ENCODE measurements around the gene ZNF79. TPM values are rescaled to one million over a fixed set of nuclear protein-coding genes. Genes with fewer than 3 reads are reported as not detected.

The ZNF79 gene
- total and polyA plus RNA-seq, 2 of the 4 experiments (the other 2 are of a cell fraction), result 5.6 to 15.4 TPM

DNA sequence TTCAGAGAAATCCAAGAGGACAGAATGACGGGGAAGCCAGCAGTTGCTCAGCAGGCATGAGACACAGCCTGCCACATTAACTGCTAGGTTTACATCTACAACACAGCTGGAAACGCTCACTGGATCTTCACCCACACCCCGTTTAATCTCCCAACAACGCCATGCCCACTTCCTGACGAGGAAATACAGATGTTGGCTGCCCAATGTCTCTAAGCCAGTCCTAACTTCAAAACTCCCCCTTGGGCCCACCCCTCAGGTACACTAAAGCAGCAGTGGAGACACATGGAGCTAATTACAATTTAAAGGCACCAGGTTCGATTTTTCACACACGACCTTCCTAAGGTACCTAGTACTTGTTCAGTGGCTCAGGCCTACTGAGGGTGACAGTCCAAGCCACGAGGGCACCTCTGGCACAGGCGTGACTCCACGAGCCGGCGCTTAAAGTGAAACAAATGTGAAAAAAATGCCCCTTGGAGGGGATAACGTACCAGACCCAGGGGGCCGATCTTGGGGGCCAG lies 26.1 kb downstream of the ZNF79 start:
- intact Hi-C loops (cut with micrococcal nuclease) (loop anchor here (5.0 kb wide), 1 partner anchor 137 kb away; no protein-coding TSS in a partner anchor), dilution Hi-C loops (cut with HindIII; ENCODE audit: low sequenced_read_pairs, unreplicated experiment) (no loop called here), in situ Hi-C loops (cut with MboI; ENCODE audit: low sequenced_read_pairs) (no loop called here)
- TF ChIP-seq MXI1 (IDR thresholded peaks at IDR 0.05; ENCODE audit: borderline replicate concordance, low read depth, low read length) (peak; percentile 56; the same call in 1 of the 2 replicates), CHD1 (IDR thresholded peaks at IDR 0.05; ENCODE audit: low read depth, low read length) (no peak), POLR2A (IDR thresholded peaks at IDR 0.05; ENCODE audit: low read depth, low read length) (peak; percentile 59; the same call in 1 of the 2 replicates)
- TF ChIP-seq, protein P1, sequence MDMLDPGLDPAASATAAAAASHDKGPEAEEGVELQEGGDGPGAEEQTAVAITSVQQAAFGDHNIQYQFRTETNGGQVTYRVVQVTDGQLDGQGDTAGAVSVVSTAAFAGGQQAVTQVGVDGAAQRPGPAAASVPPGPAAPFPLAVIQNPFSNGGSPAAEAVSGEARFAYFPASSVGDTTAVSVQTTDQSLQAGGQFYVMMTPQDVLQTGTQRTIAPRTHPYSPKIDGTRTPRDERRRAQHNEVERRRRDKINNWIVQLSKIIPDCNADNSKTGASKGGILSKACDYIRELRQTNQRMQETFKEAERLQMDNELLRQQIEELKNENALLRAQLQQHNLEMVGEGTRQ (IDR thresholded peaks at IDR 0.05; ENCODE audit: low read depth, low read length), result no peak
- POLR2A ChIA-PET (ENCODE audit: unreplicated experiment), result no interaction called here
- H2AK5ac ChIP-seq (ENCODE audit: low read depth, low read length), result peak overlapping the region; percentile 98
- H2AK9ac ChIP-seq (replicated peaks; ENCODE audit: low read depth, low read length, poor library complexity), result peak overlapping the region; percentile 100
- peak overlapping the region; percentile 63 for H3K23ac ChIP-seq (ENCODE audit: low read depth, low read length)
- peaks cover 1% of the 10 kb centered on the region for H3K9me3 ChIP-seq (ENCODE audit: control insufficient read depth, insufficient read depth, low read length)
- no peaks in the 10 kb centered on the region for H3K27me3 ChIP-seq (ENCODE audit: control insufficient read depth, insufficient read depth, low read length)
- H2BK5ac ChIP-seq (ENCODE audit: low read depth, low read length, poor library complexity, severe bottlenecking), result peak overlapping the region; percentile 77
- BruUV-seq (replicated peaks), result no TSS peak
- peak overlapping the region in 1 of 2 experiments; percentile 73 for H4K8ac ChIP-seq (ENCODE audit: low read depth in 2 of 2, low read length in 2 of 2)
- H3K4ac ChIP-seq (ENCODE audit: low read depth, low read length), result peak overlapping the region; percentile 96
- peak overlapping the region; percentile 95 for H3K9ac ChIP-seq (ENCODE audit: low read depth, low read length)
- peaks cover 13% of the 10 kb centered on the region for H3K4me1 ChIP-seq (ENCODE audit: control insufficient read depth, insufficient read depth, low read length)
- H2BK120ac ChIP-seq (ENCODE audit: low read depth, low read length), result no peak overlapping the region
- H3K4me3 ChIP-seq (ENCODE audit: insufficient read depth, low read depth, low read length), result peak overlapping the region; percentile 83
- DNase-seq (peak; percentile 53), ATAC-seq (ENCODE audit: low read depth) (peak; percentile 0)
- peak overlapping the region; percentile 97 for H3K4me2 ChIP-seq (ENCODE audit: low read depth, low read length)
- H4K91ac ChIP-seq (ENCODE audit: insufficient read depth, low read depth, low read length), result peak overlapping the region; percentile 87
- no peak overlapping the region for H4K5ac ChIP-seq (ENCODE audit: low read depth, low read length)
- H3K27ac ChIP-seq (ENCODE audit: insufficient read depth, low read length), result peak overlapping the region; percentile 91
- peaks cover 21% of the 10 kb centered on the region for H3K9me1 ChIP-seq (ENCODE audit: insufficient read depth, low read length)
- peaks cover 59% of the 10 kb centered on the region for H4K20me1 ChIP-seq (ENCODE audit: insufficient read depth, low read length)
- peak overlapping the region; percentile 96 for H3K14ac ChIP-seq (replicated peaks; ENCODE audit: low read depth, low read length)
- peak overlapping the region; percentile 63 for H3K56ac ChIP-seq (ENCODE audit: extremely low read depth, insufficient read depth, low read length)
- 0% methylated on average over 1 of the region's 14 CpGs; no CpG with 5 or more reads in 1 of the 2 experiments for WGBS, 2 experiments (ENCODE audit: extremely low coverage in 2 of 2, insufficient read length in 1 of 2)
- H2AFZ ChIP-seq (replicated peaks; ENCODE audit: low read length, poor library complexity), result peak overlapping the region; percentile 92
- no peak overlapping the region for H2BK15ac ChIP-seq (ENCODE audit: low read depth, low read length)
- H2BK20ac ChIP-seq (ENCODE audit: low read depth, low read length), result no peak overlapping the region
- peaks cover 26 to 72% of the 10 kb centered on the region in 2 experiments for H3K79me1 ChIP-seq (ENCODE audit: low read depth in 1 of 2, low read length in 2 of 2)
- peaks cover 53% of the 10 kb centered on the region for H3K36me3 ChIP-seq (ENCODE audit: control insufficient read depth, insufficient read depth, low read length)
- no peak overlapping the region for H3K18ac ChIP-seq (ENCODE audit: low read depth, low read length)
- CTCF ChIA-PET, result no interaction called here

Data from IMR-90 (cell line).